Retinal pigment epithelial cell (primary cell): ENCODE data around the gene ARMH3.

Experiments
- DNase-seq: peaks from one replicate; pipeline ENCODE4 v3.0.0-alpha.2; 2010; ENCODE audit warnings: low read depth
- H3K4me3 ChIP-seq: 2 replicates; pipeline ENCODE4 v1.5.1; 2011; ENCODE audit warnings: mild to moderate bottlenecking, low read length, control low read depth, moderate library complexity
- TF ChIP-seq, protein P1 (sequence below): conservative IDR thresholded peaks from 2 replicates; pipeline ENCODE4 v1.5.1; 2011; ENCODE audit warnings: low read depth, low read length, control low read depth, inconsistent platforms

Gene ARMH3

DNA sequence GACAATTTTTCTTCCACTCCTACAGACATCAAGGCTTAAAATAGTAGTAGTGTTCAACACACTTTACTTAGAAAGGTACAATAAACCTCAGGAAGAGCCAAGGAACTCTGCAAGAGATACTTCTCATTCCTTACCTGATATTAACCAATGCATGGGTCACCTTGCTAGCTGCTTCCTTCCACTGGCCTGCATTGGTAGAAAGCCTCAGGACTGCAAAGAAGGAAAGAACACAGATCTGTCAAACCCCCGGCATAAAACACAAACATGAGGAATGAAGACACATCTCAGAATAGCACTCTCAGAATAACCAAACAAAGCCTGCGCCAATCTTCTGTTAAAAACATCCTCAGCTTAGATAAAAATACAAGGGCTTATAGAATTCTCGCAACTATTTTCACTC is 116.2 kb downstream of the ARMH3 start:
- TF ChIP-seq, protein P1, sequence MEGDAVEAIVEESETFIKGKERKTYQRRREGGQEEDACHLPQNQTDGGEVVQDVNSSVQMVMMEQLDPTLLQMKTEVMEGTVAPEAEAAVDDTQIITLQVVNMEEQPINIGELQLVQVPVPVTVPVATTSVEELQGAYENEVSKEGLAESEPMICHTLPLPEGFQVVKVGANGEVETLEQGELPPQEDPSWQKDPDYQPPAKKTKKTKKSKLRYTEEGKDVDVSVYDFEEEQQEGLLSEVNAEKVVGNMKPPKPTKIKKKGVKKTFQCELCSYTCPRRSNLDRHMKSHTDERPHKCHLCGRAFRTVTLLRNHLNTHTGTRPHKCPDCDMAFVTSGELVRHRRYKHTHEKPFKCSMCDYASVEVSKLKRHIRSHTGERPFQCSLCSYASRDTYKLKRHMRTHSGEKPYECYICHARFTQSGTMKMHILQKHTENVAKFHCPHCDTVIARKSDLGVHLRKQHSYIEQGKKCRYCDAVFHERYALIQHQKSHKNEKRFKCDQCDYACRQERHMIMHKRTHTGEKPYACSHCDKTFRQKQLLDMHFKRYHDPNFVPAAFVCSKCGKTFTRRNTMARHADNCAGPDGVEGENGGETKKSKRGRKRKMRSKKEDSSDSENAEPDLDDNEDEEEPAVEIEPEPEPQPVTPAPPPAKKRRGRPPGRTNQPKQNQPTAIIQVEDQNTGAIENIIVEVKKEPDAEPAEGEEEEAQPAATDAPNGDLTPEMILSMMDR, result no peak
- H3K4me3 ChIP-seq, result no peak overlapping the region
- DNase-seq, result no peak

- DNase-seq, result peak; percentile 55
- TF ChIP-seq, protein P1, result no peak
- H3K4me3 ChIP-seq, result no peak overlapping the region
Observed at GRCh38 chr10:101939008-101939648, 116.8 kb downstream of the ARMH3 start.

- TF ChIP-seq, protein P1, result no peak
- H3K4me3 ChIP-seq, result no peak overlapping the region
- DNase-seq, result peak; percentile 23
Observed at GRCh38 chr10:101938305-101939007, 117.5 kb downstream of the ARMH3 start.

DNA sequence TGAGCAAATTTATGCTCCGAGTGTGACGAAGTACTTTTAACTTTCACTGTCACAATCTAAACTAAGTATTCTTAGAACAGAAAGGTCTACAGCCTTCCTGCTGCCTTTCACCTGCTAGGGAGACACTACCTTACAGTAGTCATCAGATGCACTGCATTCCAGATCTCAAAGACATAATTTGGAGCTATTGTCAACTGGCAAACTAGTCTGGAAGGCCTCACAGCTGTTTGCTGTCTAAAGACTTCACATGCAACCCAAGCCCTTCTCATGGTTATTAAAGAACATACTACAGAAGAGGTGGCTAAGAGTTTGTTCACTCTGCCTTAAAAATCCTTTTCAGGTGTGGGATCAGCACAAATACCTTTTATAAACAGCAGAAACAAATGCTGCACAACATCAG is 120.5 kb downstream of the ARMH3 start:
- DNase-seq, result no peak
- TF ChIP-seq, protein P1, result no peak
- no peak overlapping the region for H3K4me3 ChIP-seq

DNA sequence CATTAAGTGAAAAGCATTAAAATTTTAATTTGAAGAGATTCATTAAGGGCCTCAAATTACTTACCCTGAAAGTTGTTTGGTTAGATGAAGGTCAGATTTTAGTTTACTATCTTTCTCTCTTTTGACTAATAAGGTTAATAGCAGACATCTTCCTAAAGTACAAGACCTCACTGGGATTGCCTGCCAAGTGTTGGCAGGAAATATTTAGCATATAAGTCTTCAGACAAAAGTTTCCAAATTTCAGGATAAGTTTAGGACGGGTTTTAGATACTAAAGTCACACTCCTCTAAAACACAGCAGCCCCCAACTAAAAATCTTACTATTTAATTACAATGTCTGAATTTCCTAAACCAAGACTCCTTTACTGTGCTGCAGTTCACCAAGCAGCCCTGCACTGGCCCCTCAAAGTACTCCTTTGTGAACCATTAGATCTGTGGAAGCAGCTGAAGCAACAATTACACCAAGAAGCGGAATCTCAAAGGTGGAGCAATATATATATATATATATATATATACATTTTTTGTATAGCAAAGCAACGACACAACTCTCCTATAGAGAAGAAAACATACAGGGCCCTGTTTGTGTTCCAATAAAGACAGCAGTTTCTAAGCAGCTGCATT is 121.2 kb downstream of the ARMH3 start:
- H3K4me3 ChIP-seq, result no peak overlapping the region
- DNase-seq, result no peak
- TF ChIP-seq, protein P1, result no peak

DNA sequence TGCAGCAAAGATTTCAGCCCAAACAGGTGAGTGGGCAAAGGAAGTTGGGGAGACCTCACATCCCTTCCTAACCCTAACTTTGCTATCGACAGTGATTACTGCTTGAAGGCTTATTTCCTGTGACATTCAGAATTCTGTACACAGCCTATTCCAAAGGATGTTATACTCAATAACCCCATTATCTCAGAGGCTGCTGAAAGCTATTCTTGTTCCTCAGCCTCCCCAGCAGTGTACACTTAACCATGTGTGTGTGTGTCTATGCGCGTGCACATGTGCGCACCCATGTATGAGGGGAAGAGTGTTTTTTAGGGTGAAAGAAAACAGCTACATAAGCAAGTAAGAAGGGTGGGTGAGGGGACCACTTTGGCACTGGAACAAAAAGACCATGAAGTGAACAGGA is 122.0 kb downstream of the ARMH3 start:
- H3K4me3 ChIP-seq, result no peak overlapping the region
- no peak for DNase-seq
- TF ChIP-seq, protein P1, result no peak

- no peak for DNase-seq
- H3K4me3 ChIP-seq, result no peak overlapping the region
- TF ChIP-seq, protein P1, result no peak
Observed at GRCh38 chr10:101932183-101932582, 123.8 kb downstream of the ARMH3 start.
